H1 (cell line): ENCODE results near the gene TAAR1. TPM values are rescaled to one million over a fixed set of nuclear protein-coding genes. Genes with fewer than 3 reads are reported as not detected.

Source experiments
- CTCF ChIA-PET: fragments of 300-600 bp; sonication (Branson Sonifier 250); formaldehyde crosslinking; loops from one replicate; lab custom pipeline; 2021; ENCODE audit not compliant: partially characterized antibody; lab: Charles Lee
- POLR2A ChIA-PET: fragments of 300-600 bp; sonication (Branson Sonifier 250); formaldehyde crosslinking; loops from one replicate; lab custom pipeline; 2021; ENCODE audit warnings: inconsistent platforms; ENCODE audit not compliant: partially characterized antibody; lab: Charles Lee
- DNase-seq, 2 experiments: peaks; one replicate each; pipeline versions ENCODE4 v3.0.0 to v3.0.0-alpha.2; 2010 to 2022; ENCODE audit warnings: low spot score in 2 of 2, low read depth in 1 of 2, mixed read lengths in 1 of 2
- FAIRE-seq: peaks from 2 replicates; lab custom pipeline; 2011; peaks lifted over from hg19 to GRCh38; lab: Jason Lieb, UNC
- H2AFZ ChIP-seq: 2 replicates; pipeline ENCODE4 v1.8.1; 2012; ENCODE audit warnings: low read length, inconsistent platforms
- H2AK5ac ChIP-seq: 2 replicates; pipeline ENCODE4 v1.6.1; 2013; ENCODE audit warnings: low read depth, low read length
- H2BK120ac ChIP-seq: replicated peaks from 2 replicates; pipeline ENCODE3; 2013; ENCODE audit warnings: low read depth, low read length, inconsistent platforms
- H2BK12ac ChIP-seq: 2 replicates; pipeline ENCODE4 v1.6.1; 2013; ENCODE audit warnings: low read depth, low read length
- H2BK15ac ChIP-seq: 2 replicates; pipeline ENCODE4 v1.6.1; 2013; ENCODE audit warnings: low read length
- H2BK20ac ChIP-seq: 2 replicates; pipeline ENCODE4 v1.6.1; 2013; ENCODE audit warnings: low read length
- H2BK5ac ChIP-seq: 2 replicates; pipeline ENCODE4 v1.6.1; 2013; ENCODE audit warnings: low read depth, low read length
- H3K14ac ChIP-seq: 2 replicates; pipeline ENCODE4 v1.6.1; 2013; ENCODE audit warnings: inconsistent platforms; ENCODE audit not compliant: insufficient read length
- H3K18ac ChIP-seq: 2 replicates; pipeline ENCODE4 v1.6.1; 2013; ENCODE audit warnings: low read length; ENCODE audit errors: extremely low read depth
- H3K23ac ChIP-seq: 2 replicates; pipeline ENCODE4 v1.6.1; 2013; ENCODE audit warnings: inconsistent platforms; ENCODE audit not compliant: insufficient read length
- H3K23me2 ChIP-seq: 2 replicates; pipeline ENCODE4 v1.6.1; 2013; ENCODE audit warnings: low read depth, low read length
- H3K27ac ChIP-seq: 2 replicates; pipeline ENCODE4 v1.6.1; 2011; ENCODE audit warnings: low read depth, low read length, inconsistent platforms
- H3K27me3 ChIP-seq, 4 experiments: replicated peaks in 1 of 4; 1 replicate in 1 of 4; 2 replicates in 3 of 4; pipeline versions ENCODE4 v1.6.1 to v1.8.1; 2011 to 2013; ENCODE audit warnings: low read length in 3 of 4, mild to moderate bottlenecking in 3 of 4, inconsistent platforms in 2 of 4, mixed read lengths in 2 of 4, moderate library complexity in 1 of 4; ENCODE audit not compliant: control insufficient read depth in 3 of 4, insufficient read depth in 3 of 4; ENCODE audit errors: extremely low read depth in 1 of 4
- H3K36me3 ChIP-seq, 4 experiments: 2 replicates each; pipeline versions ENCODE4 v1.6.1 to v1.8.1; 2011 to 2013; ENCODE audit warnings: mild to moderate bottlenecking in 4 of 4, low read length in 3 of 4, moderate library complexity in 2 of 4, control low read depth in 1 of 4, inconsistent platforms in 1 of 4; ENCODE audit not compliant: insufficient read depth in 4 of 4, control insufficient read depth in 2 of 4
- H3K4ac ChIP-seq: replicated peaks from 2 replicates; pipeline ENCODE3; 2013; ENCODE audit warnings: low read length, low read depth, mixed read lengths, inconsistent platforms; ENCODE audit not compliant: insufficient read length
- H3K4me1 ChIP-seq, 4 experiments: replicated peaks in 1 of 4; 1 replicate in 1 of 4; 2 replicates in 3 of 4; pipeline versions ENCODE4 v1.6.1 to v1.8.1; 2011 to 2013; ENCODE audit warnings: low read length in 3 of 4, inconsistent platforms in 2 of 4, mixed read lengths in 1 of 4; ENCODE audit not compliant: insufficient read depth in 4 of 4, control insufficient read depth in 3 of 4
- H3K4me2 ChIP-seq, 2 experiments: 2 replicates each; pipeline versions ENCODE4 v1.6.1 to v1.8.1; 2011 to 2013; ENCODE audit warnings: low read depth in 2 of 2, low read length in 2 of 2, control low read depth in 1 of 2, inconsistent platforms in 1 of 2, mild to moderate bottlenecking in 1 of 2; ENCODE audit not compliant: insufficient read depth in 1 of 2
- H3K4me3 ChIP-seq, 4 experiments: fragments of 200-600, 300-600 bp in 1 of 4; sonication (generic), shearing (Covaris generic), sonication (Bioruptor Twin) in 1 of 4; 2 replicates each; pipeline versions ENCODE4 v1.5.1 to v1.8.1; 2011 to 2016; ENCODE audit warnings: low read length in 4 of 4, low read depth in 3 of 4, control low read depth in 2 of 4, inconsistent platforms in 2 of 4, mild to moderate bottlenecking in 2 of 4, mixed read lengths in 1 of 4, moderate library complexity in 1 of 4; ENCODE audit not compliant: insufficient read depth in 2 of 4; ENCODE audit errors: extremely low read depth in 1 of 4
- H3K56ac ChIP-seq: replicated peaks from 2 replicates; pipeline ENCODE3; 2013; ENCODE audit warnings: low read depth, mild to moderate bottlenecking, mixed read lengths, low read length, inconsistent platforms; ENCODE audit not compliant: insufficient read length
- H3K79me1 ChIP-seq: 2 replicates; pipeline ENCODE4 v1.6.1; 2013; ENCODE audit warnings: low read depth, low read length, control low read depth
- H3K79me2 ChIP-seq, 2 experiments: 2 replicates each; pipeline versions ENCODE4 v1.6.1 to v1.8.1; 2012 to 2013; ENCODE audit warnings: low read length in 2 of 2, mild to moderate bottlenecking in 2 of 2, inconsistent platforms in 1 of 2; ENCODE audit not compliant: insufficient read depth in 2 of 2, control insufficient read depth in 1 of 2
- H3K9ac ChIP-seq, 4 experiments: replicated peaks in 1 of 4; 1 replicate in 1 of 4; 2 replicates in 3 of 4; pipeline versions ENCODE4 v1.6.1 to v1.8.1; 2011 to 2013; ENCODE audit warnings: low read depth in 3 of 4, low read length in 3 of 4, control low read depth in 2 of 4, mild to moderate bottlenecking in 2 of 4, moderate library complexity in 2 of 4, inconsistent platforms in 1 of 4; ENCODE audit errors: extremely low read depth in 1 of 4
- H3K9me3 ChIP-seq, 2 experiments: 2 replicates each; pipeline versions ENCODE4 v1.6.1 to v1.8.1; 2012 to 2013; ENCODE audit warnings: mild to moderate bottlenecking in 2 of 2, moderate library complexity in 2 of 2, control low read depth in 1 of 2, inconsistent platforms in 1 of 2, low read depth in 1 of 2, low read length in 1 of 2, mixed read lengths in 1 of 2; ENCODE audit not compliant: insufficient read depth in 2 of 2
- H4K20me1 ChIP-seq, 2 experiments: replicated peaks in 1 of 2; 2 replicates each; pipeline versions ENCODE3 to v1.8.1; 2011 to 2013; ENCODE audit warnings: inconsistent platforms in 2 of 2, low read length in 2 of 2, mild to moderate bottlenecking in 1 of 2; ENCODE audit not compliant: insufficient read depth in 2 of 2, control insufficient read depth in 1 of 2
- H4K5ac ChIP-seq: 2 replicates; pipeline ENCODE4 v1.6.1; 2013; ENCODE audit warnings: low read length, low read depth, mixed read lengths, inconsistent platforms; ENCODE audit not compliant: insufficient read length
- H4K8ac ChIP-seq: 2 replicates; pipeline ENCODE4 v1.8.0; 2013; ENCODE audit warnings: mild to moderate bottlenecking, moderate library complexity, low read length, inconsistent platforms; ENCODE audit not compliant: insufficient read depth; ENCODE audit errors: extremely low read depth
- H4K91ac ChIP-seq: replicated peaks from 2 replicates; pipeline ENCODE3; 2013; ENCODE audit warnings: low read length, mixed read lengths, inconsistent platforms; ENCODE audit not compliant: insufficient read length
- BCL11A ChIP-seq, 2 experiments: IDR thresholded peaks; one replicate each; pipeline ENCODE4 v1.6.1; 2011; ENCODE audit warnings: low read depth in 2 of 2, low read length in 2 of 2, mild to moderate bottlenecking in 2 of 2
- CHD2 ChIP-seq: IDR thresholded peaks from 2 replicates; pipeline ENCODE4 v1.6.1; 2012; ENCODE audit warnings: low read length, improper control_type of control experiment
- CTBP2 ChIP-seq: IDR thresholded peaks from 2 replicates; pipeline ENCODE4 v1.7.0; 2011; ENCODE audit warnings: borderline replicate concordance, mild to moderate bottlenecking, moderate library complexity, mixed read lengths, low read length; ENCODE audit not compliant: insufficient read depth, insufficient read length
- GABPA ChIP-seq: IDR thresholded peaks from 2 replicates; pipeline ENCODE4 v1.6.1; 2011; ENCODE audit warnings: mild to moderate bottlenecking, low read length, moderate library complexity, borderline replicate concordance; ENCODE audit not compliant: insufficient read depth
- GTF2F1 ChIP-seq: IDR thresholded peaks from 2 replicates; pipeline ENCODE4 v1.6.1; 2012; ENCODE audit warnings: low read depth, low read length, improper control_type of control experiment, borderline replicate concordance
- JUND ChIP-seq: IDR thresholded peaks from 2 replicates; pipeline ENCODE4 v1.6.1; 2011; ENCODE audit warnings: mild to moderate bottlenecking, improper control_type of control experiment, low read length
- KDM5A ChIP-seq: fragments of 200-600 bp; IDR thresholded peaks from 2 replicates; pipeline ENCODE4 v1.7.1; 2012; ENCODE audit warnings: mild to moderate bottlenecking, low read length, inconsistent platforms, mixed read lengths
- POLR2AphosphoS5 ChIP-seq: IDR thresholded peaks from 2 replicates; pipeline ENCODE4 v1.6.1; 2011; ENCODE audit warnings: low read depth, low read length
- RAD21 ChIP-seq, 2 experiments: IDR thresholded peaks in 1 of 2; conservative IDR thresholded peaks in 1 of 2; 2 replicates each; pipeline ENCODE4 v1.6.1; 2011; ENCODE audit warnings: low read depth in 2 of 2, low read length in 2 of 2, improper control_type of control experiment in 1 of 2, inconsistent platforms in 1 of 2, mild to moderate bottlenecking in 1 of 2, moderate library complexity in 1 of 2
- RBBP5 ChIP-seq: IDR thresholded peaks from 2 replicates; pipeline ENCODE4 v1.7.1; 2012; ENCODE audit warnings: low read depth, mild to moderate bottlenecking, inconsistent platforms, low read length, moderate library complexity, borderline replicate concordance
- WGBS, 2 experiments: shearing (Covaris generic) in 1 of 2; methylation state at CpG; one replicate each; pipeline versions ENCODE4 v1.1.6 to v1.1.7; 2013 to 2015; ENCODE audit warnings: low lambda C conversion rate in 2 of 2, mixed read lengths in 2 of 2, inconsistent platforms in 1 of 2, low coverage in 1 of 2, missing lambda C conversion rate in 1 of 2; ENCODE audit not compliant: insufficient replicate concordance in 2 of 2, insufficient coverage in 1 of 2, insufficient read length in 1 of 2; ENCODE audit errors: extremely low coverage in 1 of 2, missing lambda C conversion rate in 1 of 2; 5-methylcytosine and 5-hydroxymethylcytosine counted together
- polyA plus RNA-seq, 7 experiments: library from polyadenylated mRNA; depleted of rRNA in 3 of 7; stranded (reverse) in 5 of 7; unstranded in 2 of 7; fragments of >200 nt in 5 of 7; fragments of 200-250 nt in 2 of 7; gene quantifications; 1 replicate in 5 of 7; 2 replicates in 1 of 7; 4 replicates in 1 of 7; pipeline versions ENCODE4 v1.2.1 to v1.2.3, GENCODE V29; 2011 to 2013; ENCODE audit warnings: missing spikeins in 2 of 7, mixed read lengths in 2 of 7
- total RNA-seq: library from RNA; stranded (reverse); fragmentation: NEBNext Ultra II Directional; extraction: Animal tissue kit (Norgen Biotek cat#: 25700); gene quantifications from 2 replicates; pipeline ENCODE4 v1.2.1, GENCODE V29; 2021
- TF ChIP-seq, protein P1 (sequence below): IDR thresholded peaks from 2 replicates; pipeline ENCODE4 v1.6.1; 2012; ENCODE audit warnings: inconsistent platforms

The TAAR1 gene
- total and polyA plus RNA-seq, 2 of the 8 experiments (the other 6 are each of a cell fraction or from before 2014, with no cell fraction given): not detected

DNA sequence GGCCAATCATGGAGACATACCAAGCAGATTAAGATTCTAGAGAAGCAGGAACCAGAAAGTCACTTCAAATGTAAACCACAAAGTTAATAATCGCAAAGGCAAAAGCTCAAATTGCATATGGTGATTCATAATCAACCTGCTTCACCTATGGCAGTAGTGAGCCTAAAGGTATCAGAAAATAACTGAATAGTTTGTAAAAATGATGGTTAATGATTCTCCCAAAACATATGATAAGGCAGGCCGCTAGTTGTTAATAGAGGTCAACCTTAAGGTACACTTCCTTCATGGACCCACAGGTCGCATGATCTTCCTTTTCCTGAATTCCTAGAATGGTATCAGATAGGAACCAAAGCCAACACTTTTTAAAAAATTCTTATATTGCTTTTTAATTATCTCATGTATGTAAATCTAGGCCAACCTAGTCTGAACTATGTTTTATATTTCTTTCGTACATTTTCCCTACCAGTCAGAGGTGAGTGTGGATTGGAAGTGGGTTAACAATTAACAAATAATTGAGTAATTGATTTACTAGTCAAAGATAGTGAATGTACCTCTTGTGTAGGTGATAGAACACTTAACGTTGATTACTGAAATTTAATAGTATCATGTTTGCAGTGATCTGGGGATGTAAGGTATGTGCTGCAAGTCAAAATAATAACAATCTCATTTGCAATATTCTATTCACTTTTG lies 51.3 kb downstream of the TAAR1 start:
- Histone ChIP-seq H3K14ac (no peak overlapping the region), H3K27ac (no peak overlapping the region), H2BK12ac (no peak overlapping the region), H3K4ac (no peak overlapping the region), H3K4me2 (no peak overlapping the region), H3K79me2 (no peaks in the 10 kb centered on the region), H3K9me3 (no peaks in the 10 kb centered on the region), H2BK15ac (no peak overlapping the region), H3K27me3 (no peaks in the 10 kb centered on the region), H3K56ac (no peak overlapping the region), H4K5ac (no peak overlapping the region), H3K18ac (no peak overlapping the region), H4K8ac (no peak overlapping the region), H2BK20ac (no peak overlapping the region), H2BK120ac (no peak overlapping the region), H3K9ac (no peak overlapping the region), H3K4me1 (no peaks in the 10 kb centered on the region), H4K20me1 (no peaks in the 10 kb centered on the region), H4K91ac (no peak overlapping the region), H3K79me1 (no peaks in the 10 kb centered on the region), H3K23ac (no peak overlapping the region), H2AK5ac (no peak overlapping the region), H3K4me3 (no peak overlapping the region), H2AFZ (no peak overlapping the region), H3K36me3 (no peaks in the 10 kb centered on the region), H3K23me2 (no peaks in the 10 kb centered on the region), H2BK5ac (no peak overlapping the region)
- POLR2A ChIA-PET: no interaction called here
- CTCF ChIA-PET: interaction anchor here (3.9 kb wide), 1 partner anchor 8 kb away, joined by 15 read pairs; no protein-coding TSS in a partner anchor
- WGBS, 2 experiments: 96% methylated on average over 5 of the region's 5 CpGs; no CpG with 5 or more reads in 1 of the 2 experiments
- DNase-seq (no peak), FAIRE-seq (no peak)
- TF ChIP-seq BCL11A (IDR thresholded peaks at IDR 0.05; ENCODE audit: low read depth in 2 of 2, low read length in 2 of 2) (no peak), GTF2F1 (no peak), RAD21 (IDR thresholded peaks at IDR 0.05 in 1 of 2, conservative IDR thresholded peaks at IDR 0.05 in 1 of 2; ENCODE audit: low read depth in 2 of 2, low read length in 2 of 2) (no peak), GABPA (no peak), CHD2 (no peak), RBBP5 (no peak), CTBP2 (no peak), JUND (no peak), POLR2AphosphoS5 (no peak), KDM5A (no peak)
- TF ChIP-seq, protein P1, sequence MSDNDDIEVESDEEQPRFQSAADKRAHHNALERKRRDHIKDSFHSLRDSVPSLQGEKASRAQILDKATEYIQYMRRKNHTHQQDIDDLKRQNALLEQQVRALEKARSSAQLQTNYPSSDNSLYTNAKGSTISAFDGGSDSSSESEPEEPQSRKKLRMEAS: no peak
